ENCODE data around the gene FAU.

Gene FAU

DNA sequence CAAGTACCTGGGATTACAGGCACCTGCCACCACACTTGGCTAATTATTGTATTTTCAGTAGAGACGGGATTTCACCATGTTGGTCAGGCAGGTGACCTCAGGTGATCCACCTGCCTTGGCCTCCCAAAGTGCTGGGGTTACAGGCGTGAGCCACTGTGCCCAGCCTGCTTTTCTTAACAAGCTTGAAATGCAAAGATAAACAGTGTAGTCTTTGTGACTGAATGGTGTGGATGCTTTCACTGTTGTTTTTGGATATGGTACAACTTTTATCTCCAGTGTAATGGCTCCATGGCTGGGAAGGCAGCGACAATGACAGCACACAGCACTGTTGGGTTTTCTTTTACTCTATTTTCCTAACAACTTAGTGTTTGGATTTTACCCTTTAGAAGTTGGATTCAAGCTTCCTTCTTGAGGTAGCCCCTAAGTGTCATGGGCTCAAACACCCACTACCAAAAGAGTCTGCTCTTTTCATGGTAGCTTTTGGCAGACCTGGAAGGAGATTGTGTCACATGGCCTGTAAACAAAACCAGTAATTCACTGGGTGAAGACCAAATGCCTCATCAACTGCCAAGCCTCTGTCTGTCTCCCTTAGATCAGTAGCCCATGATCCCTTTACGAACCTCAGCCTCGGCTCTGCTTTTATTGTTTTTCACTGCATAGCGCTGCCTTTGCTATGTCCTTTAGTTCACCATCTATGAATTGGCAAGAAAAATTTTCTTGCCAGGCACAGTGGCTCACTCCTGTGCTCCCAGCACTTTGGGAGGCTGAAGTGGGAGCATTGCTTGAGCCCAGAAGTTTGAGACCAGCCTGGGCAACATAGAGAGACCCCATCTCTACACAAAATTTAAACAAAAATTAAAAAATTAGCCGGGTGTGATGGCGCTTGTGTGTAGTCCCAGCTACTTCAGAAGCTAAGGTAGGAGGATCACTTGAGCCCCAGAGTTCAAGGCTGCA, 19.5 kb downstream of the FAU start:
- no peak for DNase-seq (ENCODE audit: low read depth)
- no peak for TF ChIP-seq CTCF (IDR thresholded peaks at IDR 0.05; ENCODE audit: insufficient read depth, low read depth, low read length, missing control alignments)
- H3K4me3 ChIP-seq (ENCODE audit: low read depth, low read length) = no peak overlapping the region

DNA sequence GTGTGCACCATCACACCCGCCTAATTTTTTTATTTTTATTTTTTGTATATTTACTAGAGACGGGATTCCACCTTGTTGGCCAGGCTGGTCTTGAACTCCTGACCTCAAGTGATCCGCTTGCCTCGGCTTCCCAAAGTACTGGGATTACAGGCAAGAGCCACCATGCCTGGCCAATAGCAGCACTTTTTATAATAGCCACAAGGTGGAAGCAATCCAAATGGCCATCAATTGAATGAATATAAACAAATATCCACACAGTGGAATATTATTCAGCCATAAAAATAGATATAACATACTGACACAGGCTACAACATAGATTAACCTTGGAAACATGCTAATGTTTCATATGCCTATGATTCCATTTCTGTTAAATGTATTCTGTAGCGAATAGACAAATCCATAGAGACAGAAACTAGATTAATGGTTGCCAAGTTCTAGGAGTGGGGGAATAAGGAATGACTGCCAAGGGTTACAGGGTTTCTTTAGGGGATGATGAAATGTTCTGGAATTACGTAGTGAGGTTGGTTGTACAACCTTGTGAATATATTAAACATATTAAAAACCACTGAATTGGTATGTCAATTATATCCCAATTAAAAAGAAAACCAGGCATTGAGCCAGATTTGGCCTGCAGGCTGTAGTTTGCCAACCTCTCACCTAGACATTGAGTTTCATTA, 21.1 kb downstream of the FAU start:
- DNase-seq (ENCODE audit: low read depth) = no peak
- TF ChIP-seq CTCF (IDR thresholded peaks at IDR 0.05; ENCODE audit: insufficient read depth, low read depth, low read length, missing control alignments) = peak; percentile 6
- H3K4me3 ChIP-seq (ENCODE audit: low read depth, low read length) = no peak overlapping the region

DNA sequence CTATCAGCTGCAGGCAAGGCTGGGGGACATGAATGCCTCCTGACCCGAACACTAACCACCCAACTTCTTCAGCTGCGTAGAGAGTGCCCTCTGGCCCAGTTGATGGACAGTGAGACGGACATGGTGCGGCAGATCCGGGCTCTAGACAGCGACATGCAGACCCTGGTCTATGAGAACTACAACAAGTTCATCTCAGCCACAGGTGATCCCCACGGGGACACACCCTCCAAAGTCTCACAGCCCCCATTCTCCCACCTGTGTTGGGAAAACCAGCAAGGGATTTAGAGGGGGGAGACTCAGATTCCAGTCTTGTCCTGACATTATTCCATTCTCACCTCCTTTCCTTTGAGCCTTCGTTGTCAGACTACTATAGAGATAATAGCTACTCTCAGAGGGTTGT, 25.0 kb downstream of the FAU start:
- DNase-seq (ENCODE audit: low read depth) = no peak
- peak overlapping the region; percentile 76 for H3K4me3 ChIP-seq (ENCODE audit: low read depth, low read length)
- TF ChIP-seq CTCF (IDR thresholded peaks at IDR 0.05; ENCODE audit: insufficient read depth, low read depth, low read length, missing control alignments) = no peak

- TF ChIP-seq CTCF (IDR thresholded peaks at IDR 0.05; ENCODE audit: insufficient read depth, low read depth, low read length, missing control alignments) = no peak
- DNase-seq (ENCODE audit: low read depth) = peak; percentile 95
- peak within 1 kb of the TSS; percentile 76 for H3K4me3 ChIP-seq (ENCODE audit: low read depth, low read length)
Measured at GRCh38 chr11:65095974-65096806, 25.7 kb downstream of the FAU start, which contains the start of gene VPS51. TSS of gene VPS51 (plus strand) at chr11:65096214. CDS start at chr11:65096251, 37 bp downstream.

DNA sequence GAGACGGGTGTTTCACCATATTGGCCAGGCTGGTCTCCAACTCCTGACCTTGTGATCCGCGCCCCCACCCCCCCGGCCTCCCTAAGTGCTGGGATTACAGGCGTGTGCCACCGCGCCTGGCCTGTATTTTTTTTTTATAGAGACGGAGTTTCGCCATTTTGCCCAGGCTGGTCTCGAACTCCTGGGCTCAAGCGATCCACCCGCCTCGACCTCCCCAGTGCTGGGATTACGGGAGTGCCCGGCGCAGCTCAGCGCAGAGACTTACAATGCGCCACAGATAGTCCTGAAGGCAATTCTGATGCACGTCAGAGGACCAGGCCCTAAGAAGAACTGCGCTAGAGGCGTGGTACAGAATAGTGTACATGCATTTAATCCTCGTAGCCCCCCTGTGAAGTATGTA, 26.5 kb downstream of the FAU start:
- DNase-seq (ENCODE audit: low read depth) = no peak
- no peak for TF ChIP-seq CTCF (IDR thresholded peaks at IDR 0.05; ENCODE audit: insufficient read depth, low read depth, low read length, missing control alignments)
- peak overlapping the region; percentile 76 for H3K4me3 ChIP-seq (ENCODE audit: low read depth, low read length)

GRCh38 chr11:65090628-65091027, 31.3 kb downstream of the FAU start:
- TF ChIP-seq CTCF (IDR thresholded peaks at IDR 0.05; ENCODE audit: insufficient read depth, low read depth, low read length, missing control alignments) = no peak
- DNase-seq (ENCODE audit: low read depth) = no peak
- no peak overlapping the region for H3K4me3 ChIP-seq (ENCODE audit: low read depth, low read length)
